Upper lobe of left lung (tissue), 6 donors: ENCODE measurements around the gene CD109. TPM values are rescaled to one million over a fixed set of nuclear protein-coding genes. Genes with fewer than 3 reads are reported as not detected.
A peak's percentile ranks its signal among the peaks of the same experiment; 100 is the strongest.
"Not testable (repeated sequence)": the region's sequence is repeated elsewhere in the genome, so short reads cannot be mapped to it uniquely, and the experiment has no call there.

Experiments
- ATAC-seq, 2 donors: fragments of 200-7000 bp; cut with Tn5 transposase; one replicate each; pipeline ENCODE4 v1.9.1; 2022; ENCODE audit warnings: mild to moderate bottlenecking in 2 of 2, moderate library complexity in 2 of 2; ENCODE audit not compliant: low FRiP score in 2 of 2
- DNase-seq, 2 donors: peaks; one replicate each; pipeline ENCODE4 v3.0.0-alpha.2; 2019 to 2020
- H3K27ac ChIP-seq, 4 donors: fragments of 200-600 bp; sonication (generic); one replicate each; pipeline ENCODE4 v1.5.1; 2016 to 2019
- H3K27me3 ChIP-seq, 4 donors: fragments of 200-600 bp; sonication (generic); one replicate each; pipeline ENCODE4 v1.5.1; 2017 to 2019
- H3K36me3 ChIP-seq, 4 donors: fragments of 200-600 bp; sonication (generic); one replicate each; pipeline ENCODE4 v1.5.1; 2016 to 2019
- H3K4me1 ChIP-seq, 4 donors: fragments of 200-600 bp; sonication (generic); one replicate each; pipeline ENCODE4 v1.5.1; 2018 to 2019
- H3K4me3 ChIP-seq, 4 donors: fragments of 200-600 bp; sonication (generic); one replicate each; pipeline ENCODE4 v1.5.1; 2017 to 2019; ENCODE audit warnings: mild to moderate bottlenecking in 2 of 4, moderate library complexity in 1 of 4
- H3K9me3 ChIP-seq, 4 donors: fragments of 200-600 bp; sonication (generic); one replicate each; pipeline ENCODE4 v1.5.1; 2018 to 2019
- CTCF ChIP-seq, 6 experiments: fragments of 450-650 bp in 4 of 6; fragments of 200-600 bp in 2 of 6; sonication (generic) in 2 of 6; IDR thresholded peaks; one replicate each; pipeline ENCODE4 v1.5.1; 2016 to 2019; ENCODE audit warnings: antibody characterized with exemption in 6 of 6
- EP300 ChIP-seq, 4 donors: sonication (generic); formaldehyde crosslinking; IDR thresholded peaks; one replicate each; pipeline ENCODE4 v1.5.1; 2017; ENCODE audit warnings: antibody characterized with exemption in 4 of 4, control low read depth in 2 of 4
- POLR2A ChIP-seq, 4 donors: fragments of 450-650 bp; IDR thresholded peaks; one replicate each; pipeline ENCODE4 v1.5.1; 2016 to 2017; ENCODE audit warnings: antibody characterized with exemption in 4 of 4, mild to moderate bottlenecking in 2 of 4
- POLR2AphosphoS5 ChIP-seq, 2 donors: sonication (generic); formaldehyde crosslinking; IDR thresholded peaks; one replicate each; pipeline ENCODE4 v1.5.1; 2017; ENCODE audit warnings: antibody characterized with exemption in 2 of 2
- WGBS, 2 donors: methylation state at CpG; one replicate each; pipeline ENCODE4 v1.1.5; 2017 to 2018; 5-methylcytosine and 5-hydroxymethylcytosine counted together
- total RNA-seq, 6 donors: library from RNA; depleted of rRNA in 4 of 6; stranded (reverse); fragments of >200 nt in 4 of 6; gene quantifications; one replicate each; pipeline versions ENCODE4 v1.1.0 to v1.2.1, GENCODE V29; 2016 to 2021
- donor health status: DM: no; HTN: no; CAD: no; lungs with moderate emphysema.
- donor health status: DM: no; HTN: yes; CAD: no; lungs with severe emphysema.

Gene CD109
- total RNA-seq, 6 donors from 2014 or later: 4.2 to 25.5 (median 21.3) TPM

DNA sequence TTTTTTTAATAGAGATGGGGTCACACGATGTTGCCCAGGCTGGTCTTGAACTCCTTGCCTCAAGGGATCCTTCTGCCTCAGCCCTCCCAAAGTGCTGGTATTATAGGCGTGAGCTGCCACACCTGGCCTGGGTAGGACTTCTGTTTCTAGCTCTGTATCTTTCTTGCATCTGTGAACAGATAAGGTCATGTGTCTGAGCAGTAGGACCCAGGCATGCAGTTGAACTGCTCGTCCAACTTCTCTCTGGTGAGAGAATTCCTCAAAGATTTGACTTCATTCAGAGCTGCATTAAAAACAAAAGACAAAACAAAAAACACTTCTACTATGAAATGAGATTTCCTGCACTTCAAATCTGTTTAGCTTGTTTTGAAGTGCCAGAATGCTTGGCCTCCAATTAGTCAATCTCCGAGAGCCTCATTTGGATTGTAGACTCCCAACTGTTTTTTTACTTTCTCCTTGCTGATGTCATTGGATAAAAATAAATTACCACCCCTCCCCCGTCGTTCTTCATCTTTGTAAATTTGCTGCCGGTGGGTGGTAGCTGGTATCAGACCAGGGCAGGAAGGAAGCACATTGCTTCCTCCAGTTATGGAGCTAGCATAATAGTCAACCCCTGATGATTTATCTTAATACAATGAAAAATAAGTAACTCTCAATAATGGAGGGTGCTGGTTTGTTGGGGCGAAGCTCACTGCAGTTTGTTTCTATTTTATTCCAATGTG is 17.6 kb downstream of the CD109 start:
- Histone ChIP-seq H3K27me3 (no peaks in the 10 kb centered on the region), H3K4me1 (peaks cover 8 to 34% (median 16%) of the 10 kb centered on the region in 4 donors), H3K9me3 (no peaks in the 10 kb centered on the region), H3K27ac (peak overlapping the region; percentile 56 to 78 (median 68)), H3K4me3 (no peak overlapping the region), H3K36me3 (no peaks in the 10 kb centered on the region)
- 42 to 51% methylated on average over 8 of the region's 8 CpGs for WGBS, 2 donors
- no peak for DNase-seq
- peak in 1 of 2 donors; percentile 61 for ATAC-seq
- no peak for TF ChIP-seq POLR2A (IDR thresholded peaks at IDR 0.05)
- peak in 2 of 4 donors; percentile 68 to 73 for TF ChIP-seq EP300 (IDR thresholded peaks at IDR 0.05)
- peak; percentile 44 to 55 for TF ChIP-seq POLR2AphosphoS5 (IDR thresholded peaks at IDR 0.05)

GRCh38 chr6:73715111-73715508 is 19.1 kb downstream of the CD109 start:
- H3K27me3 ChIP-seq, H3K4me3 ChIP-seq, ATAC-seq, DNase-seq, H3K36me3 ChIP-seq, H3K9me3 ChIP-seq: not testable (repeated sequence)
- WGBS, 2 donors: 92 to 96% methylated on average over 5 of the region's 5 CpGs
- H3K4me1 ChIP-seq: peaks cover 8 to 34% (median 16%) of the 10 kb centered on the region in 4 donors
- peak overlapping the region; percentile 31 to 78 (median 64) for H3K27ac ChIP-seq

GRCh38 chr6:73719046-73719445 is 23.0 kb downstream of the CD109 start:
- Histone ChIP-seq H3K4me1 (peaks cover 0 to 15% (median 6%) of the 10 kb centered on the region in 4 donors), H3K27me3 (no peaks in the 10 kb centered on the region), H3K4me3 (no peak overlapping the region), H3K27ac (no peak overlapping the region), H3K9me3 (no peaks in the 10 kb centered on the region), H3K36me3 (no peaks in the 10 kb centered on the region)
- 85 to 90% methylated on average over 2 of the region's 2 CpGs for WGBS, 2 donors
- DNase-seq (no peak), ATAC-seq (no peak)
- TF ChIP-seq POLR2AphosphoS5 (IDR thresholded peaks at IDR 0.05) (no peak), EP300 (IDR thresholded peaks at IDR 0.05) (no peak), POLR2A (IDR thresholded peaks at IDR 0.05) (no peak), CTCF (IDR thresholded peaks at IDR 0.05) (no peak)

- H3K27ac ChIP-seq: peak overlapping the region in 2 of 4 donors; percentile 3 to 19
- DNase-seq (no peak), ATAC-seq (peak in 1 of 2 donors; percentile 62)
- H3K9me3 ChIP-seq: no peaks in the 10 kb centered on the region
- H3K27me3 ChIP-seq: no peaks in the 10 kb centered on the region
- peaks cover 0 to 10% (median 3%) of the 10 kb centered on the region in 4 donors for H3K4me1 ChIP-seq
- H3K4me3 ChIP-seq: no peak overlapping the region
- 28 to 49% methylated on average over 9 of the region's 9 CpGs for WGBS, 2 donors
- TF ChIP-seq EP300 (IDR thresholded peaks at IDR 0.05) (peak in 2 of 4 donors; percentile 10 to 79), CTCF (IDR thresholded peaks at IDR 0.05) (no peak)
- H3K36me3 ChIP-seq: no peaks in the 10 kb centered on the region
Observed at GRCh38 chr6:73722318-73723060, 26.5 kb downstream of the CD109 start.

DNA sequence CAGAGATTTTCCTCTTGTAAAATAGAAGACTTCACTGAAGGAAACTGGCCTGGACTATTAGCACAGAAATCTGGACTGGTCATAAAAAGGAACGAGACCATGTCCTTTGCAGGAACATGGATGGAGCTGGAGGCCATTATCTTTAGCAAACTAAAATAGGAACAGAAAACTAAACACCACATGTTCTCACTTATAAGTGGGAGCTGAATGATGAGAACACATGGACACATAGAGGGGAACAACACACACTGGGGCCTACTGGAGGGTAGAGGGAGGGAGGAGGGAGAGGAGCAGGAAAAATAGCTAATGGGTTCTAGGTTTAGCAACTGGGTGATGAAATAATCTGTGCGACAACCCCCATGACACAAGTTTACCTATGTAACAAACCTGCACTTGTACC is 27.5 kb downstream of the CD109 start:
- Histone ChIP-seq H3K27ac (peak overlapping the region in 1 of 4 donors; percentile 19), H3K4me1 (peaks cover 0 to 10% (median 3%) of the 10 kb centered on the region in 4 donors)
- not testable (repeated sequence) for DNase-seq, H3K36me3 ChIP-seq, H3K9me3 ChIP-seq, H3K4me3 ChIP-seq, H3K27me3 ChIP-seq, ATAC-seq
- WGBS, 2 donors: 76 to 86% methylated on average over 2 of the region's 2 CpGs

- 85 to 97% methylated on average over 3 of the region's 3 CpGs for WGBS, 2 donors
- no peak for TF ChIP-seq POLR2A (IDR thresholded peaks at IDR 0.05)
- TF ChIP-seq EP300 (IDR thresholded peaks at IDR 0.05): no peak
- no peak for TF ChIP-seq POLR2AphosphoS5 (IDR thresholded peaks at IDR 0.05)
- TF ChIP-seq CTCF (IDR thresholded peaks at IDR 0.05): no peak
- no peak overlapping the region for H3K4me3 ChIP-seq
- no peak for ATAC-seq
- H3K4me1 ChIP-seq: peaks cover 0 to 10% (median 3%) of the 10 kb centered on the region in 4 donors
- no peaks in the 10 kb centered on the region for H3K36me3 ChIP-seq
- no peaks in the 10 kb centered on the region for H3K27me3 ChIP-seq
- no peak for DNase-seq
- H3K27ac ChIP-seq: peak overlapping the region in 2 of 4 donors; percentile 26 to 40
- no peaks in the 10 kb centered on the region for H3K9me3 ChIP-seq
Observed at GRCh38 chr6:73724389-73724788, 28.4 kb downstream of the CD109 start.

DNA sequence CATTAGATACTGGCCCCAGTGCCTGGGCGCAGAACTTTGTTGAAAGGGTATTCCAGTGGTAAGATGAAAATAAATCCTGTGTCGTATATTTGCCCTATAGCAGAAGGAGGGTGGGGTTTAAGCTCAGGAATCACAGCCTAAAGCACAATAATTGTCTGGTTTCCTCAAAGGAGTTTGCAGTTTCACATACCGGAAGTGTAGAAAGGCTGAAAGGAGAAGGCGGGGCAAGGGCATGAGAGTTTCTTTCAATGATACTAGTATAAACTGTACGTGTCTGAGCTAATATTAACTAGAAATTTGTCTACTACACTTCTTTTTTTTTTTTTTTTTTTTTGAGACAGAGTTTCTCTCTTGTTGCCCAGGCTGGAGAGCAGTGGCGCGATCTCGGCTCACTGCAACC is 29.2 kb downstream of the CD109 start:
- ATAC-seq: peak in 1 of 2 donors; percentile 76
- H3K9me3 ChIP-seq, H3K4me3 ChIP-seq, H3K36me3 ChIP-seq, H3K27me3 ChIP-seq: not testable (repeated sequence)
- DNase-seq: peak in 1 of 2 donors; percentile 47
- 11 to 27% methylated on average over 5 to 7 of the region's 8 CpGs for WGBS, 2 donors
- Histone ChIP-seq H3K4me1 (peaks cover 0 to 10% (median 3%) of the 10 kb centered on the region in 4 donors), H3K27ac (peak overlapping the region in 3 of 4 donors; percentile 26 to 49 (median 40))
